T-helper 2 cell treated with Interferon-gamma antibody and Interleukin-4, amounts not matched to agents 5 μg/mL and 100 μg/mL, for 36 hours (primary cell): ENCODE data around the gene CACNA1C.
A peak's percentile ranks its signal among the peaks of the same experiment; 100 is the strongest.

Experiments used
- DNase-seq: peaks from one replicate; pipeline ENCODE4 v3.0.0; 2021; ENCODE audit warnings: low spot score
- H3K27ac Mint-ChIP-seq: one replicate; pipeline ENCODE4 v1.8.0; 2021; ENCODE audit warnings: mild to moderate bottlenecking, mixed read lengths
- H3K27me3 Mint-ChIP-seq: one replicate; pipeline ENCODE4 v1.8.0; 2021; ENCODE audit warnings: low read depth, mixed read lengths
- H3K36me3 Mint-ChIP-seq: one replicate; pipeline ENCODE4 v1.8.0; 2021; ENCODE audit warnings: low read depth, mixed read lengths
- H3K4me1 Mint-ChIP-seq: one replicate; pipeline ENCODE4 v1.8.0; 2021; ENCODE audit warnings: low read depth, mixed read lengths
- H3K4me3 Mint-ChIP-seq: one replicate; pipeline ENCODE4 v1.8.0; 2022; ENCODE audit warnings: mild to moderate bottlenecking, moderate library complexity, mixed read lengths
- H3K9me3 Mint-ChIP-seq: one replicate; pipeline ENCODE4 v1.8.0; 2021; ENCODE audit warnings: mixed read lengths

Gene CACNA1C

GRCh38 chr12:2536724-2537123 is 483.9 kb downstream of the CACNA1C start:
- H3K9me3 Mint-ChIP-seq, result no peaks in the 10 kb centered on the region
- H3K4me3 Mint-ChIP-seq, result no peak overlapping the region
- no peaks in the 10 kb centered on the region for H3K36me3 Mint-ChIP-seq
- no peak for DNase-seq
- no peaks in the 10 kb centered on the region for H3K27me3 Mint-ChIP-seq
- no peak overlapping the region for H3K27ac Mint-ChIP-seq
- H3K4me1 Mint-ChIP-seq, result peaks cover 6% of the 10 kb centered on the region

DNA sequence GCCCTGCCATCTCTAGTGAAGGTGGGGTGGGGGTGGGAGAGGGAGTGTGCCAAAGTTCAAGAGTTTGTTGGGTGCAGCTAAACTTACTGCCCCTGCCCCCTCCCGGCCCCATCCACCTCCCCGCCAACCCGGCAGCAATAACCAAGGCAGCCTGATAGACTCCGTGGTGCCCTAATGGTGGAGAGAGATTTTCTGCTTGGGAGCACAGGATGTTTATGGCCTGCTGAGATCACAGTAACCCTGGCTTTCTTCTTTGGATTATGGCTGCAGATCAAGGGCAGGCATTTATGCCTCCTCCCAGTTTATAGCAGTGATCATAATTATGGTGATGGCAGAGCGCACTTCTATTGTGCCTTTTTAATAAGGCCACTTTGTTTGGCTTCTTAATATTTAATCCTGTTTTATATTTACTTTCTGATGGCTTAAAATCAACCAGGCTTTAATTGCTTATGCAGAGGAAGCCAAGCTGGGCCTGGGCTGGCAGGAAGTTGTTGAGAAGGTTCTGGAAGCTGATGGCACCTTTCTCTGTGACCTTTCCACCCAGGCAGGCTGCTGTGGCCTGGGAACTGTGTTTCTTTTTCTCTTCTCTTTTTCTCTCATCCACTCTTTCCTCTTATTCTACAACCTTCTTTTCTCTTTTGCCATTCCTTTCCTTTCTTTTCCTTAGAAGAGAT is 485.2 kb downstream of the CACNA1C start:
- no peak overlapping the region for H3K27ac Mint-ChIP-seq

DNA sequence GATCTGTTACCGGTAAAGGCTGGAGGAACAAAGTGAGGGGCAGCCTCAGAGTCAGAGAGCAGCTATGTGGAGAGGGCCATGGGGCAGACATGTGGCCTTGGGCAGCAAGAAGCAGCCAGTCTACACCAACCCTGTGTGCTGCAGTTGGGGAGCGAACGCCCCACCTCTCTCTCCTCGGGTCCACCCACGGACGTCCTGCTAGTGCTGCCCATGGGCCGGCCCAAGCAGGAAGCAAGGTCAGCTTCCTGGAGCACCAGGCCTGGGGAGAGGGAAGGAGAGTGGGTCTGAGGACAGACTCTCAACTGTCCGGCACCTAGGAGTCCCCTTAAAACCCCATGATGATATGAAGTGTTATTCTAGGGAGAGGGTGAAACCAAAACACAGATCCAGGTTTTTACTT is 487.2 kb downstream of the CACNA1C start:
- DNase-seq, result no peak
- Mint-ChIP-seq H3K4me3 (no peak overlapping the region), H3K9me3 (no peaks in the 10 kb centered on the region), H3K36me3 (no peaks in the 10 kb centered on the region), H3K27ac (no peak overlapping the region), H3K4me1 (peaks cover 23% of the 10 kb centered on the region), H3K27me3 (no peaks in the 10 kb centered on the region)

More for the DNA sequence above, 485.2 kb downstream of the CACNA1C start:
- H3K36me3 Mint-ChIP-seq, result no peaks in the 10 kb centered on the region
- H3K4me1 Mint-ChIP-seq, result peaks cover 8% of the 10 kb centered on the region
- H3K9me3 Mint-ChIP-seq, result no peaks in the 10 kb centered on the region
- no peaks in the 10 kb centered on the region for H3K27me3 Mint-ChIP-seq
- H3K4me3 Mint-ChIP-seq, result no peak overlapping the region
- DNase-seq, result no peak

GRCh38 chr12:2540535-2540941 is 487.8 kb downstream of the CACNA1C start:
- Mint-ChIP-seq H3K27me3 (no peaks in the 10 kb centered on the region), H3K4me3 (no peak overlapping the region), H3K27ac (no peak overlapping the region), H3K36me3 (no peaks in the 10 kb centered on the region), H3K4me1 (peaks cover 23% of the 10 kb centered on the region), H3K9me3 (no peaks in the 10 kb centered on the region)
- no peak for DNase-seq

DNA sequence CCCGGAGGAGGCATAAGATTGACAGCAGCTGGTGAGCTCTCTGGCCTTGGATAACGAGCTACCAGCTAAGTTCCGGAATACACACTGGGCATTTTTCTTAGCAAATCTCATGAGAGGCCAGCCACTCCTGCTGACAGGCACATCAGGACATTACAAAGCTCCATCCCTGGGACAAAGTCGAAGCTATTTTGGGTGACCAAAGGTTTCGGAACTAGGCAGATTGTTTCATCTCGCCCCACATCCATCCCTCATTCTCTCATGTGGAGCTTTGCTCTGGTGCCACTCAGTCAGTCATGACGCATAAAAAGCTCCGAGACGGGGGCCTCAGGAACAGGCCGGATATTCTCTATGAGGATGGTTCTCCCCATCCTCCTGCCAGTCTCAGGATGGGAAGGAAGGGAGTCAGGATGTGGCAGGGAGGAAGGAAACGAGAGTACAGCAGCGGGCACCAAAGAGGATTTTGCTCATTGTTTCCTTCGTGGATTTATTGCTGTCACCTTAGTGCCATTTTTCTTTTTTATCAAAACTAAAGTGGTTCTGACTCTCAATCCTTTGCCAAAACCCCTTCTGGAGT is 488.9 kb downstream of the CACNA1C start:
- Mint-ChIP-seq H3K27ac (no peak overlapping the region), H3K4me3 (no peak overlapping the region), H3K36me3 (no peaks in the 10 kb centered on the region), H3K9me3 (no peaks in the 10 kb centered on the region), H3K4me1 (peaks cover 23% of the 10 kb centered on the region), H3K27me3 (no peaks in the 10 kb centered on the region)
- DNase-seq, result no peak

DNA sequence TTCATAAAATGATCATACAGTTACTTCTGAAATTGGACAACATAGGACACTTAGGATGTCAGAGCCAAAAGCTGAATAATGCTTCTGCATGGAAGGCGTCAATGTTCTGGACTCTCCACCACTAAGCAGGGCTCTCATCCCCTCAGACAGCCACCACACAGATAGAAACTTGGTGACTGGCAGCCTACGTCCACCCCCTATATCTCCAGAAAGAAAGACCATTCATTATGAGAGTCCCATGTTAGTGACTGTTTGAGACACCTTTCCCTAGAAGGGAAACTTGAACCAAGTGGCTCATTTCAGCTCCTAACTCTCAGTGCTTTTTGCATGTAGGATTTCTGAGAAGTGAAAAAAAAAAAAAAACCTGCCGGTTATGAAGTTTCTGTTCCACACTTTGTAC is 491.0 kb downstream of the CACNA1C start:
- Mint-ChIP-seq H3K9me3 (no peaks in the 10 kb centered on the region), H3K4me1 (peaks cover 21% of the 10 kb centered on the region), H3K27ac (peak overlapping the region; percentile 71), H3K27me3 (no peaks in the 10 kb centered on the region), H3K36me3 (no peaks in the 10 kb centered on the region), H3K4me3 (peak overlapping the region; percentile 49)
- peak; percentile 38 for DNase-seq

DNA sequence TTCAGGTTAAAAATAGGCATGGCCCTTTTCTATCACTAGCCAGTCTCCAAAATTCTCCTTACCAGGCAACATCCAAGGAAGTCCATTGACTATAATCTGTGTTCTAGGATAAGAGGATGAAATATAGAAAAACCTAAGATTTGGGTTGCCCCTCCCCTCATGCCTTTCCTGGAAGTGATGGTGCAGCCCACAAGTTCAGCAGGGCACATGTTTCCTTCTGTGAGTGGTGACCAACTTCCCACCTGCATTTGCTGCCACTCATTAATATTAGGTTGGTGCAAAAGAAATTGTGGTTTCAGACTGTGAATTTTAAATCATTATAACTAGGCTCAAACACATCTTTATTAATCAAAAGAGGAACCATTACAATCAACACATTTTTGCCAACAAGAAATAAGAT is 491.4 kb downstream of the CACNA1C start:
- H3K27me3 Mint-ChIP-seq, result no peaks in the 10 kb centered on the region
- H3K4me3 Mint-ChIP-seq, result peak overlapping the region; percentile 49
- peak overlapping the region; percentile 71 for H3K27ac Mint-ChIP-seq
- H3K4me1 Mint-ChIP-seq, result peaks cover 21% of the 10 kb centered on the region
- H3K36me3 Mint-ChIP-seq, result no peaks in the 10 kb centered on the region
- DNase-seq, result peak; percentile 8
- no peaks in the 10 kb centered on the region for H3K9me3 Mint-ChIP-seq

DNA sequence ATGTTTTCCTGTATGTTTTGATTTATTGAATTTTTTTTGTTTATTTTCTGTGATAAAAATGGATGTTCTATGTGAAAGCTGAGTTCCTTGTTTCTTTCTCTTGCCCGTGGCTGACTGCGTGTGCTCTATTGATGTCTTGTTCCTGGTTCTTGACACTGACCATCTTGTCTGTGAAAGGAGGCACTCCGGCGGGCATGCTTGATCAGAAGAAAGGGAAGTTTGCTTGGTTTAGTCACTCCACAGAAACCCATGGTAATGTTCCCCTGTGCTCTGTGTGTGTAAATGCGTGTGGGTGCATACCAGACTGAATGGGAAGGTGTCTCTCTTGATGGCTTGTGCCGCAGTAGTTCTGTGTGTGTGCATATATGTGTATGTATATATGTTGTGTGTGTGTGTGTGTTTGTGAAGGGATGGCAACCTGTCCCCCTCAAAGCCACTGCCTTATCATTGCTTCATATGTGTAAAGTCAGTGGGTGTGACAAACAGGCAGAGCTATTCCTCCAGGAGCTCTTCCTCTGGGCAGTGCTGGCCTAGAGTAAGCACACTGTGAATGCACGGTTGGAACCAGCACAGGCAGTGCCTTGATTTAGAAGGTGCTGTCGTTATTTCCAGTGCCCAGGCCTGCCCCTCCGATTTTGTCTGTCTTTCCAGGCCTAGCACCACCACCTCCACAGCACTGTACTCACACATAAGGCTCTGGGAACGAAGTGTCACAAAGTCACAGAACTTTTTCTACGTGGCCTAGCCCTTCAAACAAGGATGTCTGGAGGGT is 494.7 kb downstream of the CACNA1C start:
- peaks cover 20% of the 10 kb centered on the region for H3K4me1 Mint-ChIP-seq
- no peak overlapping the region for H3K4me3 Mint-ChIP-seq
- no peak for DNase-seq
- H3K27me3 Mint-ChIP-seq, result no peaks in the 10 kb centered on the region
- no peak overlapping the region for H3K27ac Mint-ChIP-seq
- no peaks in the 10 kb centered on the region for H3K9me3 Mint-ChIP-seq
- no peaks in the 10 kb centered on the region for H3K36me3 Mint-ChIP-seq

DNA sequence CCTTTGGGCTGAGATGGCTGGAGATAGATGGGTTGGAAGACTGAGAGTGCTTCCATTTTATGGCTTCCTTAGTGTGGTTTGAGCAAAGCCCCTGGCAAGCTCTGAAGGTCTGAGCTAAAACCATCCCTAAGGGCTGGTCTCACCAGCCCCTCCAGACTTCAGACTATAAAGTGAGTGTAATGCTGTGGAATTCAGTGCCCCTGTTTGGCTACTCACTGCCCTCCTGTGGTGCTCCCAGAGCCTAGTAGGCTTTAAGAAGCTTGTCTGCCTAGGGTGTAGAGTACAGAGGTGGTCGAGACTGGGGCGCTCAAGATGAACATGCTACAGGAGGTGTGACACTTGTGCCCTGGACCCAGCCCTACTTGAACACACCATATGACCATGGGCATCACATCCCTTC is 495.3 kb downstream of the CACNA1C start:
- Mint-ChIP-seq H3K36me3 (no peaks in the 10 kb centered on the region), H3K4me3 (no peak overlapping the region), H3K4me1 (peaks cover 15% of the 10 kb centered on the region), H3K9me3 (no peaks in the 10 kb centered on the region), H3K27ac (no peak overlapping the region), H3K27me3 (no peaks in the 10 kb centered on the region)
- DNase-seq, result no peak

GRCh38 chr12:2550561-2551411 is 498.0 kb downstream of the CACNA1C start:
- Mint-ChIP-seq H3K27me3 (no peaks in the 10 kb centered on the region), H3K27ac (no peak overlapping the region), H3K4me3 (no peak overlapping the region), H3K9me3 (no peaks in the 10 kb centered on the region), H3K4me1 (no peaks in the 10 kb centered on the region), H3K36me3 (no peaks in the 10 kb centered on the region)
- DNase-seq, result no peak

DNA sequence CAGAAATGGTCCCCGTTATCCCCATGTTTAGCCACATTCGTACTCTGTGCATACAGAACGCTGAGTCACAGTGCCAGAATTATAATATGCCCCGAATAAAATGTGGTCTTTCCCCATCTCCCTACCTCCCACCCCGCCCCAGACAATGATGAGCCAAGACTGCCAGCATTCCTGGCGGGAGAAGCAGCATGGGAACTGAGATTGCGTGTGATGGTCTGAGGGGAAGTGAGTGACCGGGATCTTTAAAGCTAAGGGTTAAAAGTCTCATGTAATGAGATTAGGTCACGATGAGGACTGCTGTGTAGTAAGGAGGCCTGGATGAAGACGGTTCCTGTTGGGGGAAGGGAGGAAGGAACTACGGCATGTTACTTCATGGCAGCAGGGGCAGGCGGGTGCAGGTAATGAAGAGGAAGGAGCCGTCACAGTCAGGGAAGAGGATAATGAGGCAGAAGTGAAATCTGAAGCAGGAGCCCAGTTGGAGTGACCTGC is 498.7 kb downstream of the CACNA1C start:
- Mint-ChIP-seq H3K4me1 (no peaks in the 10 kb centered on the region), H3K9me3 (no peaks in the 10 kb centered on the region), H3K27me3 (no peaks in the 10 kb centered on the region), H3K36me3 (no peaks in the 10 kb centered on the region), H3K27ac (no peak overlapping the region), H3K4me3 (no peak overlapping the region)
- DNase-seq, result no peak

- H3K9me3 Mint-ChIP-seq, result no peaks in the 10 kb centered on the region
- no peak for DNase-seq
- peaks cover 3% of the 10 kb centered on the region for H3K27me3 Mint-ChIP-seq
- H3K36me3 Mint-ChIP-seq, result no peaks in the 10 kb centered on the region
- H3K4me3 Mint-ChIP-seq, result no peak overlapping the region
- H3K27ac Mint-ChIP-seq, result no peak overlapping the region
- H3K4me1 Mint-ChIP-seq, result no peaks in the 10 kb centered on the region
Measured at GRCh38 chr12:2552000-2552756, 499.4 kb downstream of the CACNA1C start.
